ENCODE results near the gene LRRC49.
A peak's percentile ranks its signal among the peaks of the same experiment; 100 is the strongest.
"Not testable (repeated sequence)": the region's sequence is repeated elsewhere in the genome, so short reads cannot be mapped to it uniquely, and the experiment has no call there.

The LRRC49 gene

GRCh38 chr15:70923311-70924080 lies 30.9 kb downstream of the LRRC49 start:
- DNase-seq = no peak

GRCh38 chr15:70926914-70927313 lies 34.3 kb downstream of the LRRC49 start:
- not testable (repeated sequence) for DNase-seq

- no peak for DNase-seq
Observed at GRCh38 chr15:70931821-70932220, 39.2 kb downstream of the LRRC49 start.

GRCh38 chr15:70932397-70932796 lies 39.8 kb downstream of the LRRC49 start:
- no peak for DNase-seq

- no peak for DNase-seq
Observed at GRCh38 chr15:70933411-70933810, 40.8 kb downstream of the LRRC49 start.

GRCh38 chr15:70935631-70936030 lies 43.0 kb downstream of the LRRC49 start:
- DNase-seq = no peak

GRCh38 chr15:70936326-70936725 lies 43.7 kb downstream of the LRRC49 start:
- DNase-seq = no peak

- not testable (repeated sequence) for DNase-seq
Observed at GRCh38 chr15:70943285-70943684, 50.7 kb downstream of the LRRC49 start.

GRCh38 chr15:70947351-70948335 lies 55.0 kb downstream of the LRRC49 start:
- no peak for DNase-seq

- DNase-seq = no peak
Observed at GRCh38 chr15:70950953-70951352, 58.3 kb downstream of the LRRC49 start.

- DNase-seq = no peak
Observed at GRCh38 chr15:70954171-70954570, 61.5 kb downstream of the LRRC49 start.

GRCh38 chr15:70954733-70955132 lies 62.1 kb downstream of the LRRC49 start:
- DNase-seq = no peak

GRCh38 chr15:70955151-70955550 lies 62.5 kb downstream of the LRRC49 start:
- peak; percentile 3 for DNase-seq

- DNase-seq = peak; percentile 33
Observed at GRCh38 chr15:70956201-70956995, 63.8 kb downstream of the LRRC49 start.

GRCh38 chr15:70962084-70962483 lies 69.5 kb downstream of the LRRC49 start:
- DNase-seq = no peak

- DNase-seq = no peak
Observed at GRCh38 chr15:70963199-70963598, 70.6 kb downstream of the LRRC49 start.

GRCh38 chr15:70964058-70964457 lies 71.4 kb downstream of the LRRC49 start:
- DNase-seq = no peak

- no peak for DNase-seq
Observed at GRCh38 chr15:70964686-70965085, 72.1 kb downstream of the LRRC49 start.

- no peak for DNase-seq
Observed at GRCh38 chr15:70967646-70968045, 75.0 kb downstream of the LRRC49 start.

GRCh38 chr15:70974004-70974832 lies 81.6 kb downstream of the LRRC49 start:
- peak; percentile 37 for DNase-seq

GRCh38 chr15:70976851-70977250 lies 84.2 kb downstream of the LRRC49 start:
- DNase-seq = peak; percentile 36

- no peak for DNase-seq
Observed at GRCh38 chr15:70995383-70995970, 102.9 kb downstream of the LRRC49 start.
